Stimulated activated naive CD8-positive, alpha-beta T cell treated with anti-CD3 and anti-CD28 coated beads, Interleukin-15, amount 100 ng/mL, for 72 hours (primary cell): ENCODE measurements around the gene PTPRT.

ENCODE experiments used
- ATAC-seq: fragments of 150-1000 bp; cut with Tn5 transposase; 2 replicates; pipeline ENCODE4 v1.10.0; 2021; ENCODE audit warnings: mild to moderate bottlenecking, moderate library complexity
- DNase-seq, 2 donors: peaks; one replicate each; pipeline ENCODE4 v3.0.0; 2021 to 2022
- H3K27ac Mint-ChIP-seq, 2 donors: one replicate each; pipeline ENCODE4 v1.8.0; 2022; ENCODE audit warnings: mild to moderate bottlenecking in 2 of 2, mixed read lengths in 2 of 2, moderate library complexity in 2 of 2
- H3K27me3 Mint-ChIP-seq: one replicate; pipeline ENCODE4 v1.8.0; 2022; ENCODE audit warnings: mixed read lengths
- H3K4me1 Mint-ChIP-seq: one replicate; pipeline ENCODE4 v1.8.0; 2022; ENCODE audit warnings: mild to moderate bottlenecking, mixed read lengths
- H3K4me3 Mint-ChIP-seq, 2 donors: one replicate each; pipeline ENCODE4 v1.8.0; 2022; ENCODE audit warnings: mild to moderate bottlenecking in 2 of 2, mixed read lengths in 2 of 2, moderate library complexity in 1 of 2
- H3K9me3 Mint-ChIP-seq, 2 donors: one replicate each; pipeline ENCODE4 v1.8.0; 2022; ENCODE audit warnings: mixed read lengths in 2 of 2

Gene PTPRT

GRCh38 chr20:42635699-42636411 is 553.9 kb downstream of the PTPRT start:
- no peaks in the 10 kb centered on the region for H3K27me3 Mint-ChIP-seq
- no peaks in the 10 kb centered on the region for H3K4me1 Mint-ChIP-seq
- no peak for ATAC-seq
- no peak overlapping the region for H3K27ac Mint-ChIP-seq
- no peak for DNase-seq
- peaks cover 5 to 16% of the 10 kb centered on the region in 2 donors for H3K9me3 Mint-ChIP-seq
- no peak overlapping the region for H3K4me3 Mint-ChIP-seq

- H3K4me3 Mint-ChIP-seq, result no peak overlapping the region
- H3K27ac Mint-ChIP-seq, result no peak overlapping the region
- H3K27me3 Mint-ChIP-seq, result no peaks in the 10 kb centered on the region
- ATAC-seq (no peak), DNase-seq (no peak)
- H3K4me1 Mint-ChIP-seq, result no peaks in the 10 kb centered on the region
- peaks cover 0 to 13% of the 10 kb centered on the region in 2 donors for H3K9me3 Mint-ChIP-seq
Measured at GRCh38 chr20:42634156-42634555, 555.5 kb downstream of the PTPRT start.

- H3K4me1 Mint-ChIP-seq, result no peaks in the 10 kb centered on the region
- no peak overlapping the region for H3K27ac Mint-ChIP-seq
- ATAC-seq (no peak), DNase-seq (no peak)
- H3K4me3 Mint-ChIP-seq, result no peak overlapping the region
- no peaks in the 10 kb centered on the region for H3K27me3 Mint-ChIP-seq
- peaks cover 8 to 13% of the 10 kb centered on the region in 2 donors for H3K9me3 Mint-ChIP-seq
Measured at GRCh38 chr20:42628683-42629082, 561.0 kb downstream of the PTPRT start.

GRCh38 chr20:42613076-42613475 is 576.6 kb downstream of the PTPRT start:
- DNase-seq (no peak), ATAC-seq (no peak)
- no peak overlapping the region for H3K4me3 Mint-ChIP-seq
- H3K9me3 Mint-ChIP-seq, result peaks cover 28 to 43% of the 10 kb centered on the region in 2 donors
- H3K27me3 Mint-ChIP-seq, result no peaks in the 10 kb centered on the region
- no peak overlapping the region for H3K27ac Mint-ChIP-seq
- H3K4me1 Mint-ChIP-seq, result no peaks in the 10 kb centered on the region

- H3K9me3 Mint-ChIP-seq, result peaks cover 28 to 44% of the 10 kb centered on the region in 2 donors
- H3K27me3 Mint-ChIP-seq, result no peaks in the 10 kb centered on the region
- H3K4me1 Mint-ChIP-seq, result no peaks in the 10 kb centered on the region
- ATAC-seq (no peak), DNase-seq (no peak)
- H3K4me3 Mint-ChIP-seq, result no peak overlapping the region
- no peak overlapping the region for H3K27ac Mint-ChIP-seq
Measured at GRCh38 chr20:42611889-42612837, 577.5 kb downstream of the PTPRT start.

GRCh38 chr20:42611423-42611822 is 578.3 kb downstream of the PTPRT start:
- H3K4me1 Mint-ChIP-seq, result no peaks in the 10 kb centered on the region
- DNase-seq, result no peak
- H3K4me3 Mint-ChIP-seq, result no peak overlapping the region
- H3K27ac Mint-ChIP-seq, result no peak overlapping the region
- no peak for ATAC-seq
- peaks cover 28 to 44% of the 10 kb centered on the region in 2 donors for H3K9me3 Mint-ChIP-seq
- H3K27me3 Mint-ChIP-seq, result no peaks in the 10 kb centered on the region

GRCh38 chr20:42610070-42610469 is 579.6 kb downstream of the PTPRT start:
- no peak for DNase-seq
- Mint-ChIP-seq H3K27ac (no peak overlapping the region), H3K27me3 (no peaks in the 10 kb centered on the region), H3K4me3 (no peak overlapping the region), H3K4me1 (no peaks in the 10 kb centered on the region), H3K9me3 (peaks cover 28 to 44% of the 10 kb centered on the region in 2 donors)
- ATAC-seq, result no peak

GRCh38 chr20:42609618-42610017 is 580.1 kb downstream of the PTPRT start:
- ATAC-seq, result no peak
- Mint-ChIP-seq H3K9me3 (peaks cover 27 to 41% of the 10 kb centered on the region in 2 donors), H3K27me3 (no peaks in the 10 kb centered on the region), H3K4me1 (no peaks in the 10 kb centered on the region), H3K4me3 (no peak overlapping the region), H3K27ac (no peak overlapping the region)
- no peak for DNase-seq

- peaks cover 3 to 10% of the 10 kb centered on the region in 2 donors for H3K9me3 Mint-ChIP-seq
- H3K4me3 Mint-ChIP-seq, result no peak overlapping the region
- H3K27me3 Mint-ChIP-seq, result no peaks in the 10 kb centered on the region
- no peak overlapping the region for H3K27ac Mint-ChIP-seq
- no peaks in the 10 kb centered on the region for H3K4me1 Mint-ChIP-seq
- DNase-seq, result no peak
- no peak for ATAC-seq
Measured at GRCh38 chr20:42604998-42605956, 584.4 kb downstream of the PTPRT start.

GRCh38 chr20:42603655-42604054 is 586.1 kb downstream of the PTPRT start:
- no peak overlapping the region for H3K4me3 Mint-ChIP-seq
- no peak for ATAC-seq
- no peaks in the 10 kb centered on the region for H3K4me1 Mint-ChIP-seq
- no peaks in the 10 kb centered on the region for H3K27me3 Mint-ChIP-seq
- no peak for DNase-seq
- peaks cover 3 to 7% of the 10 kb centered on the region in 2 donors for H3K9me3 Mint-ChIP-seq
- H3K27ac Mint-ChIP-seq, result no peak overlapping the region

- DNase-seq, result no peak
- ATAC-seq, result no peak
- Mint-ChIP-seq H3K9me3 (no peaks in the 10 kb centered on the region), H3K27me3 (no peaks in the 10 kb centered on the region), H3K4me3 (no peak overlapping the region), H3K4me1 (no peaks in the 10 kb centered on the region), H3K27ac (no peak overlapping the region)
Measured at GRCh38 chr20:42598581-42598980, 591.1 kb downstream of the PTPRT start.

- DNase-seq (no peak), ATAC-seq (no peak)
- no peaks in the 10 kb centered on the region for H3K4me1 Mint-ChIP-seq
- H3K9me3 Mint-ChIP-seq, result no peaks in the 10 kb centered on the region
- no peaks in the 10 kb centered on the region for H3K27me3 Mint-ChIP-seq
- no peak overlapping the region for H3K27ac Mint-ChIP-seq
- H3K4me3 Mint-ChIP-seq, result no peak overlapping the region
Measured at GRCh38 chr20:42595625-42596024, 594.1 kb downstream of the PTPRT start.

- no peak for ATAC-seq
- Mint-ChIP-seq H3K27me3 (no peaks in the 10 kb centered on the region), H3K27ac (no peak overlapping the region), H3K4me3 (no peak overlapping the region), H3K4me1 (no peaks in the 10 kb centered on the region), H3K9me3 (no peaks in the 10 kb centered on the region)
- DNase-seq, result no peak
Measured at GRCh38 chr20:42594659-42595058, 595.0 kb downstream of the PTPRT start.

GRCh38 chr20:42594011-42594410 is 595.7 kb downstream of the PTPRT start:
- no peak overlapping the region for H3K4me3 Mint-ChIP-seq
- H3K4me1 Mint-ChIP-seq, result no peaks in the 10 kb centered on the region
- no peak for ATAC-seq
- no peak for DNase-seq
- no peaks in the 10 kb centered on the region for H3K27me3 Mint-ChIP-seq
- no peak overlapping the region for H3K27ac Mint-ChIP-seq
- no peaks in the 10 kb centered on the region for H3K9me3 Mint-ChIP-seq

GRCh38 chr20:42589976-42590639 is 599.6 kb downstream of the PTPRT start:
- Mint-ChIP-seq H3K4me1 (no peaks in the 10 kb centered on the region), H3K9me3 (no peaks in the 10 kb centered on the region), H3K4me3 (no peak overlapping the region), H3K27me3 (no peaks in the 10 kb centered on the region), H3K27ac (no peak overlapping the region)
- DNase-seq, result no peak
- no peak for ATAC-seq
